ENCODE measurements around the gene TOR1B.

The TOR1B gene

GRCh38 chr9:129815278-129815677 is 12.3 kb downstream of the TOR1B start:
- no peak for DNase-seq

DNA sequence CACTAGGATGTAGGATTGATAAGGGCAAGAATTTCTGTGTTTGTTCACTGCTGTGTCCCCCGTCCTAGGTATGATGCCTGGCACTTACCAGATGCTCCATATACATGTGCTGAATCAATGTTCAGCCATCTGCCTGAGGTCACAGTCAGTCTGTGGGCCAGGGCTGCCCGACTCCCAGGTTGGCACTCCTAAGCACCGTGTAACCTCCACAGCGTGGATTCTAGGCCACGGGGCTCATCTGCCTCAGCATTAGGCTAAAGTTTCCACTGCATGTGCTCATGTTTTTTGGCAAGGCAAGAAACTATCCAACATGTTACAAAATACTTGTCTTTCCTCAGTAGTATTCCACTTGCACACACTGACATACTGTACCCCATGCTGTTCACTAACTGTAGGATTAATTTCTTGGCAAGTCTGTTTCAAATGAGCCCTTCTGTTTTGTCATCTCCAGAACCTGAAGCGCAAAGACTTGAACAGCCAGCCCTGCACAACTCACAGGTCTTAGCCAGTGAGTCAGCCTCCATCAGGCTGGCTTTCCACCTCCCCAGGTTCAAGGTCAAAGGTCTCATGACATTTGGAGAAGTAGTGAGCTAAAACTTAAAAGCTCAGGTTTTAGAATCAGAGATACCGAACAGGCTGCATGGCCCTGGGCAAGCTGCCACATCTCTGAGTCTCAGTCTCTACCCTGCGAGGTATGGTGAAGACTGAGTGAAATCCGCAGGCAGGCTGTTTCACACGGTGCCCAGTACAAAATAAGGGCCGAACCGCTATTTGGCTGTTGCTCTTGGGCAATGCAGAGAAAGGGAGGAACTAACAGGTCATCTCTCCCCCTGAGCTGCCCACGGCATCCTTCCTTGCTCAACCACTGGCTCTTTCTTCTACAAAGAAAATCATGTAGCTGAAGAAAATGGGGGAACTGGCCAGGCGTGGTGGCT is 13.8 kb downstream of the TOR1B start:
- DNase-seq: no peak

DNA sequence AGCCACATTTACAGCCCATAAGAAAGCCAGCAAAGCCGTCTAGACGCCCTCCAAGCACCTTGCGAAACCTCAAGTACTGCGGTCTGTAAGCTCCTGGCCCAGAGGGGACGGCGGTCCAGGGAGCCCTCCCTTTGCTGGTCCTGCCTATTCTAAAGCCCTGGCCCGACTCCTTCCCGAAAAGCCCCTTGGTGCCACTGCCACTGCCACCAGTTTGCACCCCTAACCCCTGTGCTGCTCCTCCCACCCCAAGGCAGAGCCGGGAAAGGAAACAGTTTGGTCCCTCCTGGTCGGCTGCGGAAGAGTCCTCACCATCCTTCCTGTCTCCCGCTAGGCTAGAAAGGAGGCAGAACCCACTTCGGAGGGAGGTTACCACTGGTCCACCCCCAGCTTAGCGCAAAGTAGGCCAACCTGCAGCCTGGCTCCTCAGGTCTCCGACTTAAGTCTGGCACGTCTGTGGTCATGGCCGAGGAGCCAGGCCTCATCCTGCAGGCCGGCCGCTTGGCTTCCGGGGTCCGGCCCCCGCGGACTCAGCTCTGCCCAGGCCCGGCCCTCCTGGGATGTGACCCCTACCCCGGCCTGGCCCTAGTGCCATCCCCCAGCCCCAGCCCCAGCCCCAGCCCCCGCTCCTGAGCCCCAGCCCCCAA is 20.0 kb downstream of the TOR1B start:
- no peak for DNase-seq

DNA sequence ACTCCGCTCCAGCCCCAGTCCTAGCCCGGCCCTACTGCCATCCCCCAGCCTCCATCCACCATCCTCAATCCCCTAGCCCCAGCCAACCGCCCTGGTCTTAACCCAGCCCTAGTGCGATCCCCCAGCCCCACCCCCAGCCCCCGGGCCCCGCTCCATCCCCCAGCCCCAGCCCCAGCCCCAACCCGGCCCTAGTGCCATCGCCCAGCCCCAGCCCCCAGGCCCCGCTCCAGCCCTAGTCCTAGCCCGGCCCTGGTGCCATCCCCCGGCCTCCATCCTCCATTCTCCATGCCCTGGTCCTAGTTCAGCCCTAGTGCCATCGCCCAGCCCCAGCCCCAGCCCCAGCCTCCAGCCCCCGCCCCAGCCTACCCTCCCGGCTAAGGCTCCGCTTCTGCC is 20.6 kb downstream of the TOR1B start:
- DNase-seq: no peak

DNA sequence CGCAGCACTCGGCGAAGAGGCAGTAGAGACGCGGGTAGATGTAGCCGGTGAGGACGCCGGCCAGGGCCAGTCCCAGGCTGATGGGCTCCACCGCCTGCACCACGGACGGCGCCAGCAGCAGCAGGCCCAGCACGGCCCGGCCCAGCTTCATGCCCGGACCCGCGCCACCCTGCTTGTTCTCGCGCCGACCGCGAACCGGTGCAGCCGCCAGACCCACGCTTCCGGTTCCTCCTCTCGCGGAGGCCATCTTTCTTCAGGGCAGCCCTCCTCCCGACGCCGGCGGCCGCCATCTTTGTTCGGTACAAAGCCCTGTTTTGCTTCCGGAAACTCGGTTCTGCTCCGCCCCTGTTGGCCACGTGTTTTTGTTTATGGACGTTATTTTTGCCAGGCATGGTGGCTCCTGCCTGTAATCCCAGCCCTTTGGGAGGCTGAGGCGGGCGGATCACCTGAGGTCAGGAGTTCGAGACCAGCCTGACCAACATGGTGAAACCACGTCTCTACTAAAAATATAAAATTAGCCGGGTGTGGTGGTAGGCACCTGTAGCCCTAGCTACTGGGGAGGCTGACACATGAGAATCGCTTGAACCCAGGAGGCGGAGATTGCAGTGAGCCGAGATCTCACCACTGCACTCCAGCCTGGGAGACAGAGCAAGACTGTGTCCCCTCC is 21.1 kb downstream of the TOR1B start, which contains the start of gene TOR1A:
TOR1A (minus strand) TSS at position 202 of the 667 bp plus-strand sequence; CDS start at position 151, 51 bp downstream.
- peak; percentile 87 for DNase-seq

DNA sequence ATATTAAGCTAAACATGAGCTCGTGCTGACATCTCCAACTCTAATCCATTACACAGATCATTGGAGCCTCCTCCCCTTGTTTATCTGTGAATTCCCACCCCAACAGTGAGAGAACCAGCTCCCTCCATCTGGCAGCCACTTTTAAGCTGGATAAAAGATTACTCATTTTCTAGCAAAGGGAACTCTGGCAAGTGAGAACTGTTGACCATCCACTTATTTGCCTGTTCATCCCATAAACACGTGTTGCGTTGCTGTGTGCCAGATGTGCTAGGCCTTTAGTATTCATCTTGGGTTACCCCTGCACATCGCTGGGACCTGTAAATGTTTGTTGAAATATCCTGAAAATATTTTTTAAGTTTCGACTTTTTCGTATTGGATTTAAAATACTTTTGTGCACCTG is 23.4 kb downstream of the TOR1B start:
- DNase-seq: no peak

- DNase-seq: no peak
Observed at GRCh38 chr9:129826759-129827158, 23.8 kb downstream of the TOR1B start.

- DNase-seq: no peak
Observed at GRCh38 chr9:129828051-129828450, 25.1 kb downstream of the TOR1B start.

- no peak for DNase-seq
Observed at GRCh38 chr9:129828969-129829368, 26.0 kb downstream of the TOR1B start.

GRCh38 chr9:129832982-129833381 is 30.0 kb downstream of the TOR1B start:
- DNase-seq: no peak

- DNase-seq: no peak
Observed at GRCh38 chr9:129834489-129835127, 31.6 kb downstream of the TOR1B start.

DNA sequence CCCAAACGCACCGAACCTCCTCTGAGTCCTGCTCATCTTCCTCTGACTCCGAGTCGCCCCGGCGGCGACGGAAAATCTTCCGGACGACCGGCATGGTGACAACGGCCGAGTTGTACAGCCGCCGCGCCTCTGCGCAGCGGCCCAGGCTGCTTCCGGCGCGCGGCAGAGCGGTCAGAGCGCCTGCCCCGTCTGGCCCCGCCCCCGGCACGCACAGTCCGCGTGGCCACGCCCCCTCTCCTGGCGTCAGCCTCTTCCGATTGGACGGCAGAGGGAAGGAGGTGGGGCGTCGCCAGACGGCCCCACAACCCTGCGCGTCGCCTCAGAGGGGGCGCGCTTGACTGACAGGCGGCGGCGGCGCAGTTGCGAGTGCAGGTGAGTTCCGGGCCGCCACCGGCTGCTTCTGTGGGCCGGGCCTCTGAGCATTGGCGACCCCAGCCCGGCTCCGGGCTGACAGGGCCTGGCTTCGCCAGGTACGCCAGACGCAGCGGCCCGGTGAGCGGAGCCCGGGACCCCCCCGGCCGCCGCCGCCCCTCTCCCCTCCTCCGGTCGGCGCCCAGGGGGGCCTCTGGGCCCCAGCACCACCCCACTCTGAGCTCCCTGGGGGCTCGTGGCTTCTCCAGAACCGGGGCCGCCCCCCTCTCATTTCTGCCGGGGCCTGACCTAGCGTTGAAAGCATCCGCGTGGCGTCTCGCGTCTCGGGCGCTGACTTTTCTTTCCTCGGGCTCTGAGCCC is 32.3 kb downstream of the TOR1B start, which contains the start of the genes C9orf78 and USP20:
C9orf78 (minus strand) TSS at position 148 of the 732 bp plus-strand sequence; CDS start at position 94, 54 bp downstream.
USP20 (plus strand) TSS at position 331 of the 732 bp plus-strand sequence. CDS start 17,098 bp downstream, outside the sequence.
- DNase-seq: peak; percentile 78

DNA sequence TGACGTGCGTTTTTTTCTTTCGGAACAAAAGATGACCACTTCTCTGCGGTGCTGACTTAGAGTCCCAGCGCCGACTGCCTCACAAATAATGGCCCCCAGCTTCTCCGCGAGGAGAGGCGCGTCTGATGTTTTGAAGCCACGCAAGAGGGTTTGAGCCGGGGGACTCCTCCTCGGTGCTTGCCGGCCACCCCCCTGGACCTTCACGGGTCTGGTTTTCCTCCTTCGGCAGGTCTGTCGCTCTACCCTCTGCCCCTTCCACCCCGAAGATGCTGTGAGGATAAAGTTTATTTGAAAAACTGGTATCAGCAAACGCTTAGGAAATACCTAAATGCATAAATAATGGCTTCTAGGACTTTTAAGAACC is 32.9 kb downstream of the TOR1B start:
- DNase-seq: no peak

DNA sequence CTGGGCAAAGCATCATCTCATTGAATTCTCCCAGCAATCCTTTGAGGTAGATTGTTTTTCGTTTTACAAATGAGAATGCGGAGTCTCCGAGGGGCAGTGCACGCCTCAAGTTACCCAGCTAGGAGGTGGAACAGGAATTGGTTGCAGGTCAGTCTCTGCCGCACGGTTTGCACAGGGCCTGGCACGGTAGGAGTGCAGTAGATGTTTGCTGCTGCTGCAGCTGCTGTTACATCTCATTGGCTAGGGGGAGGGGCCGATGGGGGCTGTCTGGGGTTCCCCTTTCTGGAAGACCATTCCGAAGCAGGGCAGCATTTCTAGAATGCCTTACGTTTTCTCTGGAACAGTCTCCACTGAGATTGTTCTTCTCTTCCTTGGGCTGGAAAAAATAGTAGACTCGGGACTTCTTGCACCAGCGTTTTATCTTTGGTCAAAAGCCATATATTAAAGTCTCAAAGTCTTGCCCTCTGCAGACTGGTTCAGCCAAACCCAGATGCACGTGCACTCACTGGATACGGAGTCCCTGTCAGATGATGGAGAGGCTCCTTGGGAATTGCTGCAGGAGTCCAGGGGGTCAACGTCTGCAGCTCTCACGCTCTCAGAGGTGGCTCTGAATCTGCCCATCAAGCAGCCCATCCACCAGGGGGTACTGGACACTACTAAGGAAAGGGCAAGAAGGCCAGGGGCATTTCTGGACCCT is 33.5 kb downstream of the TOR1B start:
- DNase-seq: no peak

DNA sequence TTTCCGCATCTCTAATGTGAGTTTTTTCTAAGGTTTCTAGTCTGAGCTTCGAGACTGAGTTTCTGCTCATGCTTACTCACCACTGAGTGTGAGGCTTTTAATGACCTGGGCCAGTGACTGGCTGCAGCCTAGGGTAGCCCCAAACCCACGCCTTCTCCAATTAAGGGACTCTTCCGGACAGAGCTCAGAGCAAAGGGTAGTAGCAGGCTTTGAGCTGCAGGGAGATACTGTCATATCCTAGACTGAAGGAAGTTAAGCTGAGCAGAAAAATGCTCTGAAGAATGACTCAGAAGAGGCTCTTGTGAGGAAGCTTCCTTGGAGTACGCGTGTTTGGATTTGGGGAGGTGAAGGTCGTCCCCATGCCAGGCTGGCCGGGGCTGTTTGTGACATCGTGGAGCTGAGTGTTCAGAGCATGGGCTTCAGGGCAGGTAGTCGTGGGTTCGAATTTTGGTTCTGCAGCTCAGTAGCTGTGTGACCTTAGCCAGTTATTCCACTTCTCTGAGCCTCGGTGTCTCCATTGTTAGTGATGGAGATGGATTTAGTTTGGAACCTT is 35.8 kb downstream of the TOR1B start:
- no peak for DNase-seq

- peak; percentile 51 for DNase-seq
Observed at GRCh38 chr9:129839324-129840023, 36.5 kb downstream of the TOR1B start.

- DNase-seq: peak; percentile 51
Observed at GRCh38 chr9:129840034-129840433, 37.0 kb downstream of the TOR1B start.

DNA sequence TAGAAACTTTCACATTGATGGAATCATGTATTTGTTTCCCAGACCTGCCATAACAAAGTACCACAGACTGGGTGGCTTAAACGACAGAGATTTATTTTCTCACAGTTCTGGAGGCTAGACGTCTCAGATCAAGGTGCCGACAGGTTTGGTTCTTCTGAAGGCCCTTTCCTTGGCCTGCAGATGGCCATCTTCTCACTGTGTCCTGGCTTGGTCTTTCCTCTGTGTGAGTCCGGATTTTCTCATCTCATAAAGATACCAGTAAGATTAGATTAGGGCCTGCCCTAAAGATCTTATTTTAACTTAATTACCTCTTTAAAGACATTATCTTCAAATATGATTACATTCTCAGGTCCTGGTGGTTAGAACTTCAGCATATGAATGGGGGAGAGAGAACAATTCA is 38.1 kb downstream of the TOR1B start:
- no peak for DNase-seq

DNA sequence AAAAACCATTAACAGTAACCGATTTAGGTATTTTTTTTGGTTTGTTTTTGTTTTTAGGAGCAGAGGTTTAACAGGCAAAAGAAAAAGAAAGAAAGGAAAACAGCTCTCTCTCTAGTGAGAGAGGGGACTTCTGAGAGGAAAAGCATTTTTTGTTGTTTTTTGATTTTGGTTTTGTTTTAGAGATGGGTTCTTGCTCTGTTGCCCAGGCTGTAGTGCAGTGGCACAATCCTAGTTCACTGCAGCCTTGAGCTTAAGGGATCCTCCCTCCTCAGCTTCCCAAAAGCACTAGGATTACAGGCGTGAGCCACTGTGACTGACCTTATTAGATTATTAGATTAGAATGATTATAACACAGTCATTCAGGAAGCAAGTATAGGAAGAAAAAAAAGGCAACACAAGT is 42.4 kb downstream of the TOR1B start:
- DNase-seq: no peak

GRCh38 chr9:129848712-129849441 is 45.9 kb downstream of the TOR1B start:
- DNase-seq: no peak
